Dermis microvascular lymphatic vessel endothelial cell (primary cell): Measurements from ENCODE around the gene ACOT8. TPM values are rescaled to one million over a fixed set of nuclear protein-coding genes. Genes with fewer than 3 reads are reported as not detected.
"Not testable (repeated sequence)": the region's sequence is repeated elsewhere in the genome, so short reads cannot be mapped to it uniquely, and the experiment has no call there.

Experiments used
- DNase-seq, 2 donors: peaks; one replicate each; pipeline versions ENCODE4 v3.0.0 to v3.0.0-alpha.2; 2010; ENCODE audit warnings: low read depth in 2 of 2
- total RNA-seq: library from RNA; depleted of rRNA; stranded (reverse); fragments of >200 nt; gene quantifications from 2 replicates; pipeline ENCODE4 v1.2.1, GENCODE V29; 2014

ACOT8 gene
- total RNA-seq, 1 donor from 2014 or later: 26.8 TPM

DNA sequence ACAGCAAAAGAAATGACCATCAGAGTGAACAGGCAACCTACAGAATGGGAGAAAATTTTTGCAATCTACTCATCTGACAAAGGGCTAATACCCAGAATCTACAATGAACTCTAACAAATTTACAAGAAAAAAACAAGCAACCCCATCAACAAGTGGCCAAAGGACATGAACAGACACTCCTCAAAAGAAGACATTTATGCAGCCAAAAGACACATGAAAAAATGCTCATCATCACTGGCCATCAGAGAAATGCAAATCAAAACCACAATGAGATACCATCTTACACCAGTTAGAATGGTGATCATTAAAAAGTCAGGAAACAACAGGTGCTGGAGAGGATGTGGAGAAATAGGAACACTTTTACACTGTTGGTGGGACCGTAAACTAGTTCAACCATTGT lies 59.7 kb downstream of the ACOT8 start:
- not testable (repeated sequence) for DNase-seq

DNA sequence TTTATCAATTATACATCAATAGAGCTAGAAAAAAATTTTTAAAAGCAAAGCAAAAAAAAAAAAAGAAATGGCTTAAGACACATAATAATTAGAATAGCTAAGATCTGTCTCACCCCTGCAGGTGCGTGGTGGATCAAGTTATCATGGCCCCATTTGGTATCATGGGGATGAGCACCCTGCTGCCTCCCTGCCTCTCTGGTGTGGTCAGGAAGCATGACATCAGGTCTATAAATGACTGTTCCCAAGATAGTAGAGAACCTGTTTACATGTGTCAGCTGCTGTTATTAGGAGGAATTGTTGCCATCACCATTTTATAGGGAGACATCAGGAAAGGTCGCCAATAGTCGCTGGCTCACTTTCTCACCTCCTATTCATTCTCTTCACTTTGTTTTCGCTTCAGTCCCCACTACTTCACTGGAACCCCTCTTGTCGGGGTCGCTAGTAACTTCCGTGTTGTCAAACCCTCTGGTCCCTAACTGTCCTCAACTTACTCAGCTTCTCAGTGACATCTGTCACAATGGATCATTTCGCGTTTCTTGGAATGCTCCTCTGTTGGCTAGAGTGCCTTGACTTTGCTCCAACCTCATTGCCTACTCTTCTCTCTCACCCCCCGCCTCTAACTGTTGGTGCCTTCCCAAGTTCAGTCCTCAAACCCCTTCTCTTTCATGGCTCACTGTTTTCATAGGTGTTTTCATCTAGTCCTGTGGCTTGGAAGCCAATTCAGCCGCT lies 60.7 kb downstream of the ACOT8 start:
- DNase-seq: no peak

DNA sequence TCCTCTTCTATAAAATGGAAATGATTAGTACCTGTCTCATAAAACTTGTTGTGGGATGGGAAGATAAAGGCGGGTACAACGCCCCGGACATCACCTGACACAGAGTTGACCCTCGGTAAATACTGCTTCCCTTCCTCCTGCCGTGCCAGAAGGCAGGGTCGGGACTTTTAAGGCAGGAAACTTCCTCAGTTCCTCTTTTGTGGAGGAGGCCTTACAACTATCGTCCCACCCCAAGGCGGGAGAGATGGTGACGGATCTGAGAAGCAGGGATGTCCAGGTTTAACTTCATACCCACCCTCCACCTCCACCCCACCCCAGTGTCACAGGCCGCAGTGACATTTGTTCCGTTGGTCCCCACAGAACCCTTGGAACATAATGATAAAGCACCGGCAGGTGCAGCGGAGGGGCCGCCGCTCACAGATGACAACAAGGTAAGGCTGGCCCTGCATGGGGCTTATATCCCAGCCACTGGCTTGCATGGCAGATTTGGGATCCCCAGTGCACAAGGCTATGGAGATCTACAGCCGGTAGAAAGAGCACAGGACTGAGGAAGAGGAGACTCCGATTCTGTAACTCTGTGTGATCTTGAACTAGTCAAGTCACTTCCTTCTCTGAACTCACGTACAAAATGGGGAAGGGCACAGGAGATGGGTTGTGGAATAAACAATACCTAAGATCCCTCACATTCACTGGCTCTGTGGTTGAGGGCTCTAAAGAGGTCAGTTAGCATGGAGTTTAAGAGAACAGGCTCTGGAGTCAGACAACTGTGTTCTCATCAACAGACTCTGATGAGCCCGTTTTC lies 64.7 kb downstream of the ACOT8 start:
- DNase-seq: no peak

Other genes with a start within 250 kb of the ACOT8 start
- gene WFDC10A, start 227.7 kb downstream of the ACOT8 start, total RNA-seq: not detected in 2 replicates
- gene WFDC9, start 226.1 kb downstream of the ACOT8 start, total RNA-seq: not detected in 2 replicates
- not detected in 2 replicates for gene WFDC11, start 187.2 kb downstream of the ACOT8 start, total RNA-seq
- not detected in 2 replicates for gene WFDC13, start 155.4 kb downstream of the ACOT8 start, total RNA-seq
- gene WFDC10B, start 152.4 kb downstream of the ACOT8 start, total RNA-seq: not detected in 2 replicates
- not detected in 2 replicates for gene SPINT4, start 135.0 kb downstream of the ACOT8 start, total RNA-seq
- not detected in 2 replicates for gene WFDC3, start 65.5 kb downstream of the ACOT8 start, total RNA-seq
- gene DNTTIP1, start 65.4 kb downstream of the ACOT8 start, total RNA-seq: 13.9 and 16.2 TPM in 2 replicates
- gene UBE2C, start 44.7 kb downstream of the ACOT8 start, total RNA-seq: 9.6 and 17.1 TPM in 2 replicates
- gene TNNC2, start 30.1 kb downstream of the ACOT8 start, total RNA-seq: 0.13 TPM in 1 of 2 replicates, not detected in the other
- 11.7 and 13.4 TPM in 2 replicates for gene SNX21, start 23.6 kb downstream of the ACOT8 start, total RNA-seq
- gene ZSWIM3, start 222 bp upstream of the ACOT8 start, total RNA-seq: 6.2 and 9.7 TPM in 2 replicates
- 2.8 and 4.7 TPM in 2 replicates for gene ZSWIM1, start 23.8 kb upstream of the ACOT8 start, total RNA-seq
- 0.51 and 1.0 TPM in 2 replicates for gene SPATA25, start 30.2 kb upstream of the ACOT8 start, total RNA-seq
- gene NEURL2, start 33.8 kb upstream of the ACOT8 start, total RNA-seq: 2.3 and 4.0 TPM in 2 replicates
- gene CTSA, start 33.9 kb upstream of the ACOT8 start, total RNA-seq: 29.4 and 73.2 TPM in 2 replicates
- gene PLTP, start 54.8 kb upstream of the ACOT8 start, total RNA-seq: 2.8 and 3.5 TPM in 2 replicates
- 7.2 and 11.5 TPM in 2 replicates for gene PCIF1, start 77.3 kb upstream of the ACOT8 start, total RNA-seq
- 6.0 and 9.0 TPM in 2 replicates for gene ZNF335, start 114.8 kb upstream of the ACOT8 start, total RNA-seq
- 0.13 TPM in 1 of 2 replicates, not detected in the other for gene MMP9, start 151.5 kb upstream of the ACOT8 start, total RNA-seq
- gene SLC12A5, start 171.8 kb upstream of the ACOT8 start, total RNA-seq: 0.13 and 0.51 TPM in 2 replicates
- 9.0 and 10.4 TPM in 2 replicates for gene NCOA5, start 232.6 kb upstream of the ACOT8 start, total RNA-seq